ENCODE results near the gene DEPDC5. TPM values are rescaled to one million over a fixed set of nuclear protein-coding genes. Genes with fewer than 3 reads are reported as not detected.

Gene DEPDC5
- total and polyA plus RNA-seq, 9 of the 15 experiments (the other 6 are each of a cell fraction or from before 2014, with no cell fraction given) = 2.3 to 12.3 (median 10.7) TPM

DNA sequence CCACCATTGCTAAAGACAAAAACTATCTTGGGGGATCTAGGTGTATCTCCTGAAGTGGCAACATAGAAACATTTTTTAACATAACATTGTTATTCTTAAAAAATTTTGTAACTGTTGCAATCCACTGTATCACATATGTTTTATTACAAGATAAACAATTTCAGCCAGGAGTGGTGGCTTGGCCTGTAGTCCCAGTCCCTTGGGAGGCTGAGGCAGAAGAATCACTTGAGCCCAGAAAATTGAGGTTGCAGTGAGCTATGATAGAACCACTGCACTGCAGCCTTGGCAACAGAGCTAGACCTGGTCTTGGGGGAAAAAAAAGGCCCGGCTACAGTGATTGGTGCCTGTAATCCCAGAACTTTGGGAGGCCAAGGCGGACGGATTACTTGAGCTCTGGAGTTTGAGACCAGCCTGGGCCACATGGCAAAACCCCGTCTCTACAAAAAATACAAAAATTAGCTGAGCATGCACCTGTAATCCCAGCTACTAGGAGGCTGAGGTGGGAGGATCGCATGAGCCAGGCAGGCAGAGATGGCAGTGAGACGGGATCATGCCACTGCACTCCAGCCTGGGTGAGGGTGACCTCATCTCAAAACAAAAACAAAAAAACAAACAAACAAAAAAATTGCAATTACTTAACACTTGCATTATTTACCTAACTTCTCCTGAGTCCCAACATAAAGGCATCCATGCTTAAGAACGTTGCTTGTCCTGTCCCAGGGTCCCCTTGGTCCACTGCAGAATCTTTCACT is 1.5 kb upstream of the DEPDC5 start:
- Histone ChIP-seq H4K20me1 (replicated peaks; ENCODE audit: control insufficient read depth, insufficient read depth, low read length) (no peaks in the 10 kb centered on the region), H3K4me3 (peak overlapping the region; percentile 72; the same call in 1 of the 2 replicates), H3K27me3 (ENCODE audit: control insufficient read depth in 2 of 2, insufficient read depth in 2 of 2, low read length in 2 of 2) (no peaks in the 10 kb centered on the region), H3K9me3 (replicated peaks; ENCODE audit: control insufficient read depth, insufficient read depth, low read depth, low read length) (no peaks in the 10 kb centered on the region), H3K79me2 (ENCODE audit: control insufficient read depth, insufficient read depth, low read length) (peaks cover 42% of the 10 kb centered on the region), H3K36me3 (ENCODE audit: control insufficient read depth, insufficient read depth, low read length) (peaks cover 11% of the 10 kb centered on the region; the same call in 1 of the 3 replicates), H3K4me2 (ENCODE audit: insufficient read depth, low read length) (peak overlapping the region; percentile 92), H3K9ac (ENCODE audit: insufficient read depth in 1 of 2, low read depth in 2 of 2, low read length in 2 of 2) (peak overlapping the region; percentile 41 to 97; a peak in 3 of 4 replicates), H3K27ac (ENCODE audit: extremely low read depth, low read depth, low read length) (peak overlapping the region; percentile 100), H3K9me1 (ENCODE audit: control insufficient read depth, insufficient read depth, low read length) (no peaks in the 10 kb centered on the region), H2AFZ (ENCODE audit: low read depth, low read length) (peak overlapping the region; percentile 97), H3K4me1 (replicated peaks in 1 of 2; ENCODE audit: control insufficient read depth in 2 of 2, insufficient read depth in 2 of 2, low read length in 2 of 2) (peaks cover 32 to 49% of the 10 kb centered on the region in 2 experiments)
- no peak for ATAC-seq
- TF ChIP-seq TEAD1 (CRISPR knock-in tag; IDR thresholded peaks at IDR 0.05) (no peak), C11orf30 (IDR thresholded peaks at IDR 0.05; ENCODE audit: low read depth) (peak; percentile 47; the same call in 1 of the 2 replicates), ZNF316 (IDR thresholded peaks at IDR 0.05) (peak; percentile 33), ATF3 (IDR thresholded peaks at IDR 0.05) (peak; percentile 9; the same call in 1 of the 2 replicates), ATF3 (CRISPR knock-in tag; conservative IDR thresholded peaks at IDR 0.05) (no peak)
- TF ChIP-seq, protein P1, sequence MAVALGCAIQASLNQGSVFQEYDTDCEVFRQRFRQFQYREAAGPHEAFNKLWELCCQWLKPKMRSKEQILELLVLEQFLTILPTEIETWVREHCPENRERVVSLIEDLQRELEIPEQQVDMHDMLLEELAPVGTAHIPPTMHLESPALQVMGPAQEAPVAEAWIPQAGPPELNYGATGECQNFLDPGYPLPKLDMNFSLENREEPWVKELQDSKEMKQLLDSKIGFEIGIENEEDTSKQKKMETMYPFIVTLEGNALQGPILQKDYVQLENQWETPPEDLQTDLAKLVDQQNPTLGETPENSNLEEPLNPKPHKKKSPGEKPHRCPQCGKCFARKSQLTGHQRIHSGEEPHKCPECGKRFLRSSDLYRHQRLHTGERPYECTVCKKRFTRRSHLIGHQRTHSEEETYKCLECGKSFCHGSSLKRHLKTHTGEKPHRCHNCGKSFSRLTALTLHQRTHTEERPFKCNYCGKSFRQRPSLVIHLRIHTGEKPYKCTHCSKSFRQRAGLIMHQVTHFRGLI (CRISPR knock-in tag; IDR thresholded peaks at IDR 0.05) = no peak
- in situ Hi-C loops (cut with MboI) = no loop called here
- intact Hi-C loops (cut with micrococcal nuclease) = loop anchor here (5.0 to 10.0 kb wide), 2 partner anchors 87 to 195 kb away; partner anchors contain the start of gene PISD
- no peak for FAIRE-seq
- POLR2A ChIA-PET = interaction anchor here (1.1 to 1.5 kb wide), 6 partner anchors 8 to 219 kb away, joined by 3 to 4 read pairs (median 4); no protein-coding TSS in a partner anchor
- CTCF ChIA-PET (ENCODE audit: low intra/inter-chr PET ratio) = no interaction called here
- 54% methylated on average over 4 of the region's 7 CpGs for WGBS (ENCODE audit: insufficient coverage, low coverage, missing lambda C conversion rate)
- no TSS peak for BruUV-seq (replicated peaks)
- peak in 1 of 4 experiments; percentile 8 for DNase-seq (ENCODE audit: extremely low read depth in 1 of 4, low spot score in 3 of 4)

Data from K562 (cell line).